Mesenchymal stem cell (in vitro differentiated cells and primary cell): ENCODE results near the gene CSNK1A1L.

ENCODE experiments used
- DNase-seq: peaks from one replicate; pipeline ENCODE4 v3.0.0-alpha.2; 2013
- H2AFZ ChIP-seq: one replicate; pipeline ENCODE4 v1.6.1; 2013; ENCODE audit warnings: low read depth, mild to moderate bottlenecking, control low read depth, inconsistent platforms, low read length, moderate library complexity
- H2AK5ac ChIP-seq: 2 replicates; pipeline ENCODE4 v1.6.1; 2013; ENCODE audit warnings: low read length, moderate library complexity, mild to moderate bottlenecking, inconsistent platforms; ENCODE audit not compliant: severe bottlenecking
- H2BK120ac ChIP-seq: one replicate; pipeline ENCODE4 v1.6.1; 2013; ENCODE audit warnings: low read depth, mild to moderate bottlenecking, inconsistent platforms, low read length, moderate library complexity
- H2BK12ac ChIP-seq, 2 experiments: one replicate each; pipeline ENCODE4 v1.6.1; 2013; ENCODE audit warnings: inconsistent platforms in 2 of 2, low read length in 2 of 2, mild to moderate bottlenecking in 2 of 2, moderate library complexity in 2 of 2, control low read depth in 1 of 2
- H2BK15ac ChIP-seq: one replicate; pipeline ENCODE4 v1.6.1; 2013; ENCODE audit warnings: mild to moderate bottlenecking, low read depth, inconsistent platforms; ENCODE audit not compliant: poor library complexity, severe bottlenecking
- H2BK5ac ChIP-seq: 2 replicates; pipeline ENCODE4 v1.6.1; 2013; ENCODE audit warnings: low read depth, mild to moderate bottlenecking, low read length, control low read depth, inconsistent platforms; ENCODE audit not compliant: poor library complexity, severe bottlenecking
- H3K14ac ChIP-seq, 2 experiments: one replicate each; pipeline ENCODE4 v1.6.1; 2013; ENCODE audit warnings: inconsistent platforms in 2 of 2, low read length in 2 of 2, control low read depth in 1 of 2, mild to moderate bottlenecking in 1 of 2, moderate library complexity in 1 of 2
- H3K18ac ChIP-seq, 2 experiments: one replicate each; pipeline ENCODE4 v1.6.1; 2013; ENCODE audit warnings: inconsistent platforms in 2 of 2, low read length in 2 of 2, control low read depth in 1 of 2, low read depth in 1 of 2, mild to moderate bottlenecking in 1 of 2
- H3K23ac ChIP-seq, 2 experiments: one replicate each; pipeline ENCODE4 v1.6.1; 2013; ENCODE audit warnings: inconsistent platforms in 2 of 2, low read length in 2 of 2, mild to moderate bottlenecking in 2 of 2, moderate library complexity in 2 of 2, control low read depth in 1 of 2
- H3K27ac ChIP-seq: 2 replicates; pipeline ENCODE4 v1.5.1; 2013; ENCODE audit warnings: mild to moderate bottlenecking, moderate library complexity, low read length, control low read depth, inconsistent platforms; ENCODE audit not compliant: poor library complexity, severe bottlenecking
- H3K27me3 ChIP-seq, 2 experiments: 2 replicates each; pipeline versions ENCODE4 v1.6.1 to v1.7.0; 2013; ENCODE audit warnings: low read length in 2 of 2, mild to moderate bottlenecking in 2 of 2, moderate library complexity in 2 of 2, control low read depth in 1 of 2, inconsistent platforms in 1 of 2; ENCODE audit not compliant: control insufficient read depth in 1 of 2, insufficient read depth in 1 of 2
- H3K36me3 ChIP-seq, 2 experiments: 2 replicates each; pipeline versions ENCODE4 v1.6.1 to v1.7.0; 2013; ENCODE audit warnings: low read length in 2 of 2, control low read depth in 1 of 2, inconsistent platforms in 1 of 2, low read depth in 1 of 2, mild to moderate bottlenecking in 1 of 2; ENCODE audit not compliant: insufficient read depth in 2 of 2, control insufficient read depth in 1 of 2
- H3K4ac ChIP-seq, 2 experiments: one replicate each; pipeline ENCODE4 v1.6.1; 2013; ENCODE audit warnings: inconsistent platforms in 2 of 2, low read length in 2 of 2, mild to moderate bottlenecking in 2 of 2, moderate library complexity in 2 of 2, control low read depth in 1 of 2, low read depth in 1 of 2
- H3K4me1 ChIP-seq: 2 replicates; pipeline ENCODE4 v1.6.1; 2013; ENCODE audit warnings: low read depth, low read length, control low read depth; ENCODE audit not compliant: control insufficient read depth, insufficient read depth
- H3K4me2 ChIP-seq: 2 replicates; pipeline ENCODE4 v1.6.1; 2013; ENCODE audit warnings: low read length, mild to moderate bottlenecking, inconsistent platforms; ENCODE audit not compliant: poor library complexity, severe bottlenecking
- H3K4me3 ChIP-seq, 2 experiments: 2 replicates each; pipeline versions ENCODE4 v1.5.1 to v1.7.0; 2013; ENCODE audit warnings: low read length in 2 of 2, mild to moderate bottlenecking in 2 of 2, control low read depth in 1 of 2, low read depth in 1 of 2; ENCODE audit not compliant: insufficient read depth in 1 of 2
- H3K79me1 ChIP-seq: replicated peaks from 2 replicates; pipeline ENCODE4 v1.6.1; 2013; ENCODE audit warnings: mild to moderate bottlenecking, control low read depth, low read length, inconsistent platforms; ENCODE audit not compliant: poor library complexity, severe bottlenecking
- H3K9ac ChIP-seq: 2 replicates; pipeline ENCODE4 v1.7.0; 2013; ENCODE audit warnings: mild to moderate bottlenecking, low read length, moderate library complexity
- H3K9me3 ChIP-seq: 2 replicates; pipeline ENCODE4 v1.7.0; 2013; ENCODE audit warnings: mild to moderate bottlenecking, low read length; ENCODE audit not compliant: control insufficient read depth
- H4K8ac ChIP-seq: one replicate; pipeline ENCODE4 v1.6.1; 2013; ENCODE audit warnings: inconsistent platforms, mild to moderate bottlenecking, low read length, moderate library complexity
- H4K91ac ChIP-seq: one replicate; pipeline ENCODE4 v1.6.1; 2013; ENCODE audit warnings: mild to moderate bottlenecking, low read length, inconsistent platforms
- WGBS: methylation state at CpG from one replicate; pipeline ENCODE4 v1.1.7; 2013; ENCODE audit warnings: mixed read lengths; 5-methylcytosine and 5-hydroxymethylcytosine counted together

Gene CSNK1A1L

DNA sequence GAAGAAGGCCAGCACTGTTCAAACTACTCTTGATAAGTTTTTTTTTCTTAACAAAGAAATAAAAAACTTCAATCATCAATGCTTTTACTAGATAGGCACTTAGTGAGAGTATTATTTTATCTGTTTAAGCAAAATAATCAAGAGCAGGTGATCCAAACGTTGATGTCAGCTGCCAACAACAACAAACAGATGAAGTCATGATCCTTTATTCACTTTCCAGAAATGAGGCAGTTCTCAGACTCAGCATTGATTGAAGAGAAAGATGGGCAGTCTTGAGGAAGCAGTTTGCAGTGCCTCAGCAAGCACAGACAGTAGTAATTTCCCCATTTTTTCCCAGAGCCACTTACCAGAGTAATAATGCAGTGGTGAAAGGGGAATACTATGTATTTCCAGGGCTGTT, 38.4 kb upstream of the CSNK1A1L start:
- no peak overlapping the region for H3K23ac ChIP-seq
- no peak overlapping the region for H3K4me2 ChIP-seq
- H2BK15ac ChIP-seq = no peak overlapping the region
- WGBS = no CpG with 5 or more reads among the region's 1 CpG
- DNase-seq = no peak
- no peak overlapping the region for H3K27ac ChIP-seq
- no peaks in the 10 kb centered on the region for H3K79me1 ChIP-seq
- no peak overlapping the region for H3K18ac ChIP-seq
- no peak overlapping the region for H2AK5ac ChIP-seq
- no peak overlapping the region for H3K9ac ChIP-seq
- H4K91ac ChIP-seq = no peak overlapping the region
- no peak overlapping the region for H2BK12ac ChIP-seq
- H3K4me1 ChIP-seq = no peaks in the 10 kb centered on the region
- no peak overlapping the region for H3K4me3 ChIP-seq
- no peak overlapping the region for H4K8ac ChIP-seq
- no peak overlapping the region for H2BK120ac ChIP-seq
- H3K27me3 ChIP-seq = no peaks in the 10 kb centered on the region
- H2AFZ ChIP-seq = no peak overlapping the region
- no peak overlapping the region for H2BK5ac ChIP-seq
- H3K9me3 ChIP-seq = peaks cover 3% of the 10 kb centered on the region
- no peaks in the 10 kb centered on the region for H3K36me3 ChIP-seq
- H3K14ac ChIP-seq = no peak overlapping the region
- H3K4ac ChIP-seq = no peak overlapping the region

GRCh38 chr13:37142877-37143276, 37.4 kb upstream of the CSNK1A1L start:
- no peak overlapping the region for H3K14ac ChIP-seq
- no peak overlapping the region for H4K91ac ChIP-seq
- no peak overlapping the region for H3K23ac ChIP-seq
- H2BK5ac ChIP-seq = no peak overlapping the region
- no peak overlapping the region for H3K4me3 ChIP-seq
- no peak overlapping the region for H3K9ac ChIP-seq
- H2BK15ac ChIP-seq = no peak overlapping the region
- H3K9me3 ChIP-seq = peaks cover 3% of the 10 kb centered on the region
- H3K4me2 ChIP-seq = no peak overlapping the region
- H3K27me3 ChIP-seq = no peaks in the 10 kb centered on the region
- H2AK5ac ChIP-seq = no peak overlapping the region
- no peak overlapping the region for H3K27ac ChIP-seq
- no peaks in the 10 kb centered on the region for H3K36me3 ChIP-seq
- H4K8ac ChIP-seq = no peak overlapping the region
- no peak for DNase-seq
- no peak overlapping the region for H3K18ac ChIP-seq
- H3K79me1 ChIP-seq = no peaks in the 10 kb centered on the region
- WGBS = 100% methylated on average over 1 of the region's 1 CpG
- no peaks in the 10 kb centered on the region for H3K4me1 ChIP-seq
- no peak overlapping the region for H3K4ac ChIP-seq
- no peak overlapping the region for H2BK120ac ChIP-seq
- no peak overlapping the region for H2AFZ ChIP-seq
- no peak overlapping the region for H2BK12ac ChIP-seq

- no CpG with 5 or more reads among the region's 1 CpG for WGBS
- no peak overlapping the region for H3K27ac ChIP-seq
- H3K9me3 ChIP-seq = peaks cover 3% of the 10 kb centered on the region
- no peaks in the 10 kb centered on the region for H3K79me1 ChIP-seq
- H4K91ac ChIP-seq = no peak overlapping the region
- no peak overlapping the region for H2BK15ac ChIP-seq
- no peaks in the 10 kb centered on the region for H3K27me3 ChIP-seq
- no peak overlapping the region for H3K18ac ChIP-seq
- H3K36me3 ChIP-seq = no peaks in the 10 kb centered on the region
- DNase-seq = no peak
- H3K4me2 ChIP-seq = no peak overlapping the region
- H2BK5ac ChIP-seq = no peak overlapping the region
- H3K4me3 ChIP-seq = no peak overlapping the region
- H3K4me1 ChIP-seq = no peaks in the 10 kb centered on the region
- no peak overlapping the region for H3K14ac ChIP-seq
- H3K9ac ChIP-seq = no peak overlapping the region
- H2BK12ac ChIP-seq = no peak overlapping the region
- no peak overlapping the region for H2BK120ac ChIP-seq
- no peak overlapping the region for H3K23ac ChIP-seq
- no peak overlapping the region for H4K8ac ChIP-seq
- H2AFZ ChIP-seq = no peak overlapping the region
- H3K4ac ChIP-seq = no peak overlapping the region
- H2AK5ac ChIP-seq = no peak overlapping the region
Observed at GRCh38 chr13:37141011-37141410, 35.5 kb upstream of the CSNK1A1L start.

GRCh38 chr13:37139356-37139755, 33.9 kb upstream of the CSNK1A1L start:
- peaks cover 3% of the 10 kb centered on the region for H3K9me3 ChIP-seq
- DNase-seq = no peak
- H3K27me3 ChIP-seq = no peaks in the 10 kb centered on the region
- H2AFZ ChIP-seq = no peak overlapping the region
- no peak overlapping the region for H2BK12ac ChIP-seq
- H4K91ac ChIP-seq = no peak overlapping the region
- H3K9ac ChIP-seq = no peak overlapping the region
- WGBS = 83% methylated on average over 1 of the region's 1 CpG
- H2BK5ac ChIP-seq = no peak overlapping the region
- H3K4me2 ChIP-seq = no peak overlapping the region
- no peak overlapping the region for H2BK15ac ChIP-seq
- no peak overlapping the region for H3K4me3 ChIP-seq
- H2BK120ac ChIP-seq = no peak overlapping the region
- no peak overlapping the region for H3K18ac ChIP-seq
- H3K79me1 ChIP-seq = no peaks in the 10 kb centered on the region
- H2AK5ac ChIP-seq = no peak overlapping the region
- H3K27ac ChIP-seq = no peak overlapping the region
- no peak overlapping the region for H3K4ac ChIP-seq
- no peak overlapping the region for H4K8ac ChIP-seq
- no peak overlapping the region for H3K23ac ChIP-seq
- H3K36me3 ChIP-seq = no peaks in the 10 kb centered on the region
- no peaks in the 10 kb centered on the region for H3K4me1 ChIP-seq
- no peak overlapping the region for H3K14ac ChIP-seq
